GM18858 (cell line): ENCODE data around the gene ZEB1.
"Not testable (repeated sequence)": the region's sequence is repeated elsewhere in the genome, so short reads cannot be mapped to it uniquely, and the experiment has no call there.

Experiments used
- ATAC-seq: cut with Tn5 transposase; IDR thresholded peaks from one replicate; pipeline ENCODE4 v1.9.1; 2021; ENCODE audit not compliant: unreplicated experiment

The ZEB1 gene

GRCh38 chr10:31484431-31485135 lies 165.6 kb downstream of the ZEB1 start:
- no peak for ATAC-seq

GRCh38 chr10:31490858-31491504 lies 172.0 kb downstream of the ZEB1 start:
- no peak for ATAC-seq

GRCh38 chr10:31507427-31507826 lies 188.4 kb downstream of the ZEB1 start:
- ATAC-seq = no peak

GRCh38 chr10:31508234-31508633 lies 189.2 kb downstream of the ZEB1 start:
- no peak for ATAC-seq

GRCh38 chr10:31508882-31509281 lies 189.9 kb downstream of the ZEB1 start:
- no peak for ATAC-seq

GRCh38 chr10:31509989-31510388 lies 191.0 kb downstream of the ZEB1 start:
- no peak for ATAC-seq

- ATAC-seq = no peak
Observed at GRCh38 chr10:31515116-31515515, 196.1 kb downstream of the ZEB1 start.

- ATAC-seq = no peak
Observed at GRCh38 chr10:31515819-31516402, 196.9 kb downstream of the ZEB1 start.

- ATAC-seq = no peak
Observed at GRCh38 chr10:31520986-31521831, 202.2 kb downstream of the ZEB1 start.

GRCh38 chr10:31522820-31523219 lies 203.8 kb downstream of the ZEB1 start:
- no peak for ATAC-seq

- ATAC-seq = no peak
Observed at GRCh38 chr10:31524460-31524859, 205.4 kb downstream of the ZEB1 start.

GRCh38 chr10:31526178-31526577 lies 207.2 kb downstream of the ZEB1 start:
- ATAC-seq = no peak

- no peak for ATAC-seq
Observed at GRCh38 chr10:31526681-31527080, 207.7 kb downstream of the ZEB1 start.

- ATAC-seq = no peak
Observed at GRCh38 chr10:31528831-31529230, 209.8 kb downstream of the ZEB1 start.

- no peak for ATAC-seq
Observed at GRCh38 chr10:31536302-31536701, 217.3 kb downstream of the ZEB1 start.

GRCh38 chr10:31549896-31550295 lies 230.9 kb downstream of the ZEB1 start:
- no peak for ATAC-seq

GRCh38 chr10:31554556-31554955 lies 235.5 kb downstream of the ZEB1 start:
- no peak for ATAC-seq

GRCh38 chr10:31557854-31558253 lies 238.8 kb downstream of the ZEB1 start:
- ATAC-seq = no peak

- ATAC-seq = not testable (repeated sequence)
Observed at GRCh38 chr10:31568252-31568861, 249.3 kb downstream of the ZEB1 start.

GRCh38 chr10:31574577-31574976 lies 255.6 kb downstream of the ZEB1 start:
- ATAC-seq = no peak
